GM19025 (cell line): ENCODE measurements around the gene MEAF6.

Source experiments
- ATAC-seq: cut with Tn5 transposase; IDR thresholded peaks from one replicate; pipeline ENCODE4 v1.9.1; 2021; ENCODE audit warnings: mild to moderate bottlenecking, low read depth, moderate library complexity; ENCODE audit not compliant: unreplicated experiment

Gene MEAF6

DNA sequence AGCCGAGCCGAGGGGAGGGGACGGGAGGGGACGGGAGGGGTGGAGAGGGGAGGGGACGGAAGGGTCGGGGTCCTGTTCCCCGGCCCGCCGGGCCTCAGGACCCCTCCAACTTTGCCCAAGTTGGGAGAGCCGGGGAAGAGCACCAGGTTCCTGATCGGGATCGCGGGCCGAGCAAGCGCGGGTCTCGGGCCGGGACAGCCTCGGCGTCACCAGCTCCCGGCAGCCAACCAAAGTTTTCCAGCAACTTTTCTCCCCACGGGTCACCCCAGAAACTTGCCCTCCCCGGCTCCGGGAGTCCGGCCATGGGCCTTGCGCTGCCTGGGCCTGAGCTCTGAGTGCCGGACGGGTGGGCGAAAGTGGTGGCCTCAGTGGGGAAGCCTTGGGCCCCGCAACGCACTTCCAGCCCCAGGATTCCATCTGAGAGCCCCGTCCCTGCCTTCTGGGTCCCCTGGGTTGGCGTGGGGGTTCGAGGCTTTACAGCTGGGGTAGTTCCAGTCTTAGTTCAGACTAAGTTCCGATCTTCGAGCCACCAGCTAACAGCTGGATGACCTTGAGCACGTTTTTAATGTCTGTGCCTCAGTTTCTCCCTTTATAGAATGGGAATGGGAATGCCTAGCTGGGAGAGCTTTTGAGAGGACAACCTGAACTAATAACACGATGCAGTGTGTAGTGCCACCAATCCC is 39.7 kb downstream of the MEAF6 start:
- no peak for ATAC-seq

DNA sequence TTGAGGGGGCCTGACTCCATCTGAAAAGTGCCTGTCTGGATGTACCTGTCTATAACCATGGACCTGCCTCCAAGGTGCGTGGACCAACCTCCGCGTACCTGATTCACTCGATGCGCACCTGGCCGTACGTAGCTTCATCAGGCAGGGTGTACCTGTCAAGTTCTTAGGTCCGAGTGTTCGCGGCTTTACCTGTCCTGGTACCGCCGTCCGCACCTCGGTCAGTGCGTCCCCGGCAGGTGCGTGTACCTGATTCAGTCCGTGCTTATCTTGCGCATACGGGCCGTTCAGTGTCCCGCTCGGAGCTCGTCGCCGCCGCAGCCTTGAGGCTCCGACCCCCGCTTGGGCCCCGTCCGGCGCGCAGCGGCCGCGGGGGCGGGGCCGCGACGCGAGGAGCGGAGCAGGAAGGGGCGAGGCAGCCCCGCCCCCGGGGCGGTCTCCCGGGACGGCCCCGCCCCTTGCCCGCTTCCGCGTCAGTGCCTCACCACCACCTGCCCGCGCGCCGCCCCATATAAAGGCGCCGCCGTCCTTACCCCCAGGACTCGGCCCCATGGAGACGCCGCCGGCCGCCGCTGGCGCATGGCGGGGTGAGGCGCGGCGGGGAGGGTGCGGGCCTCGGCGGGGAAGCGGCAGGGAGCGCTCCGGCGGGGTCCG is 40.4 kb downstream of the MEAF6 start, which contains the start of gene ZC3H12A:
Gene ZC3H12A, plus strand, starts transcription at position 535 of the 651 bp plus-strand sequence. CDS start 917 bp downstream, outside the sequence.
- ATAC-seq: peak; percentile 57

DNA sequence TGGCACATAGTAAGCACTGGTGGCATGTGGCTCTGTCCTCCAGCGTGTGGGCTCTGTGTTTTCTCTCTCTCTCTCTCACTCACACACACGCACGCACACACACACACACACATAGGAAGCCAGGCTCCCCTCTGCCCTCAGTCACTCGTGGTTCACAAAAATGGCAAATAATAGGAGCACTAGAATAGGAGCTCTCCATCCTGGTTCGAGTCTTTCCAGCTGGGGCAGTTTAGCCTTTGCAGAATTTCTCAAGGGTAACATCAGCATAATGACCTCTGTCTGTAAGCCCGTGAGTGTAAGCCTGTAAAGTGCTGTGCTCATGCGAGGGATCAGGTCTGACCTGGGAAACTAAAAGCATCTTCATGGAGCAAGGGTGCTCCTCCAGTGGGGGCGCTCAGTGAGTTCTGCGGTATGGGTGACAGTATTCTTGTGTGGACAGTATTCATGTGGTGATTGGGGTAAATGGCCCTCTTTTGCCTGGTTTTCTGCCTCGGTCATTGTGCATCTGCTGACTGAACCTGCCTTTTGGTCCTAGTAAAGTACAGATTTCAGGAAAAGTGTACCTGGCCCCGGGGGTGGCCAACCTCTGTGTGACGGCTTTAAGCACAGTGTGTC is 41.0 kb downstream of the MEAF6 start:
- no peak for ATAC-seq

DNA sequence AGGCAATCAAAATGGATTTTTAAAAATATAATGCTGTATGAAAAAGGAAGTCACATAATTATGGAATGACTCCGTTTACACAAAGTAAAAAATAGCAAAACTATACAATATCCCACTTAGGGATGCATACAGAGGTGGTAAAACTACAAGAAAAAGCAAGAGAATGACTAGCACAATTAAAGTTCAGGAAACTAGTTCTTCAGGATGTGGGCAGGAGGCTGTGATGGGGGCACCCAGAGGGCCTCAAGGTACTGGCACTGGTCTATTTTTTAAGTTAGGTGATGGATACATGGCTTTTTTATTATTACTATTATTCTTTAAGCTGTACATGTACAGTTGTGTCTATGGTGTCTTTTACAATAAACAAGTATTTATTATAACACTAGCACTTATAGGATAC is 41.6 kb downstream of the MEAF6 start:
- no peak for ATAC-seq

DNA sequence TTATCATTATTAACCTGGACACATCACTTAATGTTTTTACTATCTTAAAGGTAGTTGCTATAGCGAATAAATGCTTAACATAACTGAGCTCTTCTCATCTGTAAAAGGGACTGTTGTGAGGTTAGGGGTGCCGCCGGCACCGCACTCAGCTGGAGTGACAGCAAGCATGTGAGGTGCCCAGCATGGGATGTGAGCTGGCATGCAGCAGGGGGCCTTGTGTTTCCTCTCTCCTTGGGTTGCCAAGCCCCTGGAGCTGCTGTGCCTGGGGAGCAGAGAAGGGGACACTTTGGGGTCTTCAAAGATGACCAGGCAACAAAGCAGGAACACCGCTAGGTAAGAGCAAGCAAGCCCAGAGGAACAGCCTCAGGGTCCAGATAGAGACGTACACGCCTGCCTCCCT is 42.3 kb downstream of the MEAF6 start:
- no peak for ATAC-seq

DNA sequence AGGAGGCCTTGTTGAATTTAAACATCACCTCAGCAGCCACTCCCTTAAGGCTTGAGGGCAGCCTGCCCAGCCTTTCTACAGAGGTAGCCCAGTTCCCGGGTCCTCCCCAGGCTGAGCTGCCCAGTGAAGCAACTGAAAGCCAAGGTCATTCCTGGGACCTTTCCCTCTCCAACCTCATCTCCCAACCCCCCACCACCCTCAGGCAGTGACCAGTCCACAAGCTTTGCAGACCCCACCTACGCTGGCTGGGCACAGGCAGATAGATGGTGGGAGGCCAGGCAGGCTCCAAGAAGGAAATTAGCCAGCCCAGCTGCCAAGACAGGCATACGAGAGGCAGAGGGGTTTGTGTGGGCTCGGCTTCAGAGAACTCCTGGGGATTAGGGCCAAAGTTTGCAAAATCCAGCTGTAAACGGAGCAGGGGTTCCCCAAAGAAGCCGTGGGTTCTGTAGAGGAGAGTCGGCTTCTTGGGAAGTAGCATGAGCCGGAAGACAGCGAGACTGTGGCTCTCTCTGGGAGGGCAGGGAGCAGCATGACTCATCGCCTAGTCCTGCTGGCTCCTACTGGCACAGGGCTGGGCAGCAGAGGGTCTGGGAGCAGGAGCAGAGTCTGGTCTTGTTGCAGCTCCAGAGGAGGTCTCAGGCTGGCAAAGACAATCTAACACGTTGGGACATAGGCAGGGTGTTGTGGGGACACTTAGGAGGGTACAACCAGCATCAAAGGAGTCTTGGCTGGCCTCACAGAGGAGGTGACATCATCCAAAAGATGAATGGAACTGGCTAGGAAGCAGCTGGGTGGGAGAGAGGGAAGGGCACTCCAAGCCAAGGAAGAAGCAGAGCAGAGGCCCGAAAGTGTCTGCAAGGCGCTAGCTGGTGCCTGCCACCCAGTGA is 43.0 kb downstream of the MEAF6 start:
- no peak for ATAC-seq

DNA sequence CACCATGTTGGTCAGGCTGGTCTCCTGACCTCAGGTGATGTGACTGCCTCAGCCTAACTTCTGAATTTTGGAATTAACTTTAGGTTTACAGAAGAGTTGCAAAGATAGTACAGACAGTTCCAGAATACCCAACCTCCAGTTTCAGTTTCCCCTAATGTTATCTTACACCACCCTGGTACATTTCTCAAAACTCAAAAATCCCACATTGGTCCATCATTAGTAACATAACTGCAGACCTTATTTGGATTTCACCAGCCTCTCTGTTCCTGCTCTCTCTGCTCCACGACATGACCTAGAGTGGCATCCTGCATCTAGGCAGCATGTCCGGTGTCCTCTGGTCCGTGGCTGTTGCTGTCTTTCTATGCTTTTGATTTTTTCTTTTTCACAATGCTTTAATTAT is 45.2 kb downstream of the MEAF6 start:
- no peak for ATAC-seq

DNA sequence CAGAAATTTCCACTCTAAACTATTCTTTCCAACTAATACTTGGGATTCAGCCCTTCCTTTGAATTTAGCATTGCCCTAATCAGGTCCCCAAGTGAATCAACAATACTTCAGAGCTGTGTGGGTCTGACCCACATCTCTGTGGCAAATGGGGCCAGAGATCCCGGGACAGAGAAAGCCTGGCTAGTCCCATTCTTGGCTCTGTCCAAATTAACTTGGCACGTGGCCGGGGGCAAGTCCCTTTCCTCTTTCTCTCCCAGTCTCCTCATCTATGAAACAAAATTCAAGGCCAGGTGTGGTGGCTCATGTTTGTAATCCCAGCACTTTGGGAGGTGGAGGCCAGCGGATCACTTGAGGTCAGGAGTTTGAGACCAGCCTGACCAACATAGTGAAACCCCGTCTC is 46.5 kb downstream of the MEAF6 start:
- no peak for ATAC-seq

DNA sequence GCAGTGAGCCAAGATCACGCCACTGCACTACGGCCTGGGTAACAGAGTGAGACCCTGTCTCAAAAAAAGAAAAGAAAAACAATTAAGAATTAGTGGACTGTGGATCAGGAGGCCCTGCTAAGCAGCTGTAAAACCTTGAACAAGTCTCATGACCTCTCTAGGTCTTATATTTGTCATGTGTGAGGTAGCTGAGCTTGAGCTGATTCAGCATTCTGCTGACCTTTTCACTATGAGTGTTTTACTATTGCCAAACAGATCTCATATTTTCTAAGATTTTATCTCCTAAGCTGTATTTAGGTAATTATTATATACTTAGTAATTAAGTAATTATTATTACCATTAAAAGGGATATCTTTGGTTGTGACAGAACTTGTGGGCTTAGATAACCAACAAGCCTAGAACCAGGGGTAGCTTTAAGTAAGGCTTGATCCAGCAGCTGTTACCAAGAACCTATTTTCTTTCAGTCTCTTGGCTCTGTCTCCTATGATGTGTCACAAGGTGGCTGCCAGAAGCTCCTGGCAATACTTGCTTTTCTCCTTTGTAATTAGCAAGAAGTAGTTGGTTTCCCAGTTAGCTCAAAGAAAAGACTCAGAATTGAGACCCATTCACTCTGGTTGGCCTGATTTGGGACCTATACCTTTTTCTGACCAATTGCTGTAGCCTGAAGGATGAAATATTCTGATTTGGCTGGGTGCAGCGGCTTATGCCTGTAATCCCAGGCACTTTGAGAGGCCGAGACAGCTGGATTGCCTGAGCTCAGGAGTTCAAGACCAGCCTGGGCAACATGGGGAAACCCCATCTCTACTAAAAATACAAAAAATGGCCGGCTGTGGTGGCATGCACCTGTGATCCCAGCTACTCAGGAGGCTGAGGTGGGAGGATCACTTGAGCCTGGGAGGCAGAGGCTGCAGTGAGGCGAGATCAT is 48.7 kb downstream of the MEAF6 start:
- no peak for ATAC-seq

DNA sequence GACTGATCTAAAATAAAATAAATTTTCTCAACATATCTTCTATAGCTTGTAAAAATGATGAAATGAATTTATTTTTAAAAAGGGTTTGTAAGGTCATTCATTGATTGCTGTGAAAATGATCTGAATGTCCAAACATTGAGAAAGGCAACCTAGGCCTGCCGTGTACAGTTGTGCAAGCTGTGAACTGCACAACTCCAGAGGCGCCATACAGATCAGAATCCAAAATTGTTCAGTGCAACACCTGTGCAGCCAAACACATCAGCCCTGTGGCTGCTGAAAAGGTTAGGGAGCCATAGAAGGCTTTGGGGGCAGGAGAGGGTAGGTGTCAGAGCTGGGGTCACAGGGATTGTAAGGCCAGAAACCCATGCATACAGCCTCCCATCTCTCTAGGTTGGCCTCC is 50.1 kb downstream of the MEAF6 start:
- ATAC-seq: no peak

DNA sequence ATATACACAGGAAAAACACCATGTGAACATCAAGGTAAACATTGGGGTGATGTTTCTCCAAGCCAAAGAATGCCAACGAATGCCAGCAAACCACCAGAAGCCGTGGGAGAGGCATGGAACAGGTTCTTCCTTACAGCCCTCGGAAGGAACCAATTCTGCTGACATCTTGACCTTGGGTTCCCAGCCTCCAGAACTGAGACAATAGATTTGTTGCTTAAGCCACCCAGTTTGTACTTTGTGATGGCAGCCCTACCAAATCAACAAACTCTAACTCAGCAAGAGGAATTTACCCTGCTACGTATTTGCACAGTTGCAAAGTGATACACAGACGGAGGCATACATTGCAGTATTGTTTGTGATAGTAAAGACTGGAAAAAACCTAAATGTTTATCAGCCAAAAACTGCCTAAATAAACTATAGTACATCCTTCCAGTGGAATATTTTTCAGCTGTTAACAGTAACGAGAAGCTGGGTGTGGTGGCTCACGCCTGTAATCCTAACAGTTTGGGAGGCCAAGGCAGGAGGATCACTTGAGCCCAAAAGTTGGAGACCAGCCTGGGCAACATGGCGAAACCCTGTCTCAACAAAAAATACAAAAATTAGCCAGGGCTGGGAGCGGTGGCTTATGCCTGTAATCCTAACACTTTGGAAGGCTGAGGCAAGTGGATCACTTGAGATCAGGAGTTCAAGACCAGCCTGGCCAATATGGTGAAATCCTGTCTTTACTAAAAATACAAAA is 52.7 kb downstream of the MEAF6 start:
- no peak for ATAC-seq

DNA sequence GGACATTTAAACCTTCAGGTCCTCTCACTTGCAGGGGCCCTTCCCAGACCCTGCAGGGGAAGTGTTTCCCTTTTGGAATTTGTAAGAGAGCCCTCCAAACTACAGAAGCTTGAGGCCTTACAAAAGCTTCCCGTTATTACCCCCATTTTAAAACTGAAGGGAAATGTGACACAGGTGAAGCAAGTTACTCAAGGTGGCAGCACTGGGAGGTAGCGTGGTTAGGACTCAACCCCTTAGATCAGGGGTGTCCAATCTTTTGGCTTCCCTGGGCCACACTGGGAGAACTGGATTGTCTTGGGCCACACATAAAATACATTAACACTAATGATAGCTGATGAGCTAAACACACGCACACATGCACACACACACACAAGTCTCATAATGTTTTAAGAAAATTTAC is 56.0 kb downstream of the MEAF6 start:
- ATAC-seq: no peak

DNA sequence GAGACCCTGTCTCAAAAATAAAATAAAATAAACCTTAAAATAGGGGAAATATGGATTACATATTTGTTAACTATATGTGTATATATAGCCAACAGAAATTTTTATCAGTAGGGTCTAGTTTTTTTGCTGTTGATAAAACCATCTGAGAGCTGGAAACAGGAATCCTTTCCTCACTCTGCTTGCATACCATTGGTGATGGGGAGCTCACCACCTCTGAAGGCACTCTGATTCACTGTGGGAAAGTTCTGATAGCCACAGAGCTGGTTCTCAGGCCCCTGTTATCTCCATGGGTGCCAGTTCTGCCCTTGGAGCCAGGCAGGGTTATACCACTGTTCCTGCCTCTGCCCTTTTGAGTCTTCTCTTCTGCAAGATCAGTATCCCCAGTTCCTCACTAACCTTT is 58.0 kb downstream of the MEAF6 start:
- ATAC-seq: no peak

DNA sequence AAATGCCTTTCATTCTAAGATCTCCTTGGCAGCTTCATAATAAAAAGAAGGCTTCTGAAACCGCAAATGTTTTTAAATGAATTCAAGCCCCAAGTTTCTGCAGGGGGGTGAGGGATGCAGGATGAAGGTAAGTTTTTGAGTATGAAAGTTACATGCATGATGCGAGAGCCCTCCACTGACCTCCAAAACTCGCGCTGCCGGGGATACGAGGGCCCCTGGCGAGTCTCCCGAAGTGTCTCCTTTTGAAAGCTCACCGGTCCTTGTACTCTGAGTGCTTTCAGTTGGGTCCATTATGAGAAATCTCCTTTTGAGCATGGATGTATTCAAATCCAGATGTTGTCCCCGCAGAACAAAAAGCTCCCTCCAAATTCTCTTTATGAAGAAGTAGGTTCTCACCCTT is 59.0 kb downstream of the MEAF6 start:
- no peak for ATAC-seq

DNA sequence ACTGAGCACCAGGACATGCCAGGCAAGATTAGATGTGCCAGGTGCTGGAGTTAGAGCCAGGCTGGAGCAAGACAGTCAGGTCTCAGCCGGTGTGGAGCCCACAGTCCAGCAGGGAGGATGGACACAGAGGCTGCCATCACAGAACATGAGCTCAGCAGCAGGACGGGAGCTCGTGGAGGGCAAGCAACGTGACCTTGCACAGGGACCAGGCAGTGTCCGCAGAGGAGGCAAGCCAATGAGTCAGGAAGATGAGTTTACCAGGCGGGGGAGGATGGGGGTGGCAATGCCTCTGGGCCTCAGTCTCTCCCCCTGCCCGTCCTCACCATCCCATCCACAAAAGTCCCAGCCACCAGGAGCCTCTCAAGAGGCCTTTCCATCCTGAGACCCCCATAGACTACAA is 60.9 kb downstream of the MEAF6 start:
- no peak for ATAC-seq

DNA sequence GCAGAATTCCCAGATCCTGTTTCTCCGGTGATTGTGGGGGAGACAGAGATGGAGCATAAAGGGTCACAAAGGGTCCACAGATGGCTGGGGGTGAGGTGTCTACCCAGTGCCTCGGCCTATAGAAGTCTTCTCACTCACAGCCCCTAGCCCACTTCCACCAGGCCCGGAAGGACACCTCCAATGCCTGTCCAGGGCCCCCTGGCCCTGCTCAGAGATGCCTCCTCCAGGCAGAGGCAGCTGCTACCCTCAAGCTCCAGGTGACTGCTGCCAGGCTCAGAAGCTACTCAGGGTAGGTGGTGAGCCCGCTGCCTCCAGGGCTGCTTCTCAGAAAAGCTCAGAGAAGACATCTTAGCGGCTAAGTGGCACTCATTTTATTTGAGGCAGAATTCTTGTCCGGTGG is 62.1 kb downstream of the MEAF6 start:
- ATAC-seq: no peak

DNA sequence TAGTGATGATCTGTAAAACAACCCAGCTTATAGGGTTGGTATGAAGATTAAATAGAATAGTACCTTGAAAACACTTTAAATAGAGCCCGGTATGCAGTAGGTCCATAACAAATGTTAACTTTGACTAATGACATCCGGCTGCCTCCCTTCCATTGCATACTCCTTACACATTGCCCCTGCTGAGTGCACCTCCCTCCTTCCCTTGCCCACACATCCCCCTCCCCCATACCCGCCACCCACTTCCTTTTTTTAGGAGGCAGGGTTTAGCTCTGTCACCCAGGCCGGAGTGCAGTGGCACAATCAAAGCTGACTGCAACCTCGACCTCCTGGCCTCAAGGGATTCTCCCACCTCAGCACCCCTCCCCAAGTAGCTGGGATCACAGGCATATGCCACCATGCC is 64.6 kb downstream of the MEAF6 start:
- no peak for ATAC-seq

DNA sequence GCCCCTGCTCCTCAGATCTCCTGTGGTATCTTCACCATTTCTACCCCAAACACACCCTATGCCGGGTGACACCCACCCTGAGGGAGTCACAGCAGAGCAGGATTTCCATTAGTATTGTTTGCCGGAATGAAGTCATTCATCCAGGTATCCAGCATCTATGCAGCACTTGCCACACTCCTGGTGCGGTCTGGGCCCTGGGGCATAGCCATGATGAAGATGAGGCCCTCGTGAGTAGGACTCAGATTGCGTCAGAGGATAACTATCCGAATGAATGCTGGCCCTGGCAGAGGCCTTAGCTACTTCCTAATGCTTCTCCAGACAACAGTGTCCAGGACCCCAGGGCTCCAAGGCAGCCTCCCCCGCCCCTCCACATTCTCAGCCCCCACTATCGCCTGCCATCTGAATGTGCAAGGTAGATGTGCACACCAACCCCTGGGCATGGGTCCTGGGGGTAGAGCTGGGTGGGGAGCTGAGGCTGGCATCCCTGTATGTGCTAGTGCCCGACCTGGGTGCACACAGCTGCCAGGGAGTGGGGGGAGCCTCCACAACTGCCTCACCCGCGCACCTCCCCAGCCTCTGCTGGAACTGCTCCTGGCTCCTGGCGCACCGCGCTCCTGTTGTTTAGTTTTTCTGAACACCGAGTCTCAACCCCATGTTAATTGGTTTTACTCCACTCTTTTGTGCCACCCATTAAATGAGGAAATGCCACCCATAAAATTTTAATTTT is 65.7 kb downstream of the MEAF6 start:
- ATAC-seq: no peak

DNA sequence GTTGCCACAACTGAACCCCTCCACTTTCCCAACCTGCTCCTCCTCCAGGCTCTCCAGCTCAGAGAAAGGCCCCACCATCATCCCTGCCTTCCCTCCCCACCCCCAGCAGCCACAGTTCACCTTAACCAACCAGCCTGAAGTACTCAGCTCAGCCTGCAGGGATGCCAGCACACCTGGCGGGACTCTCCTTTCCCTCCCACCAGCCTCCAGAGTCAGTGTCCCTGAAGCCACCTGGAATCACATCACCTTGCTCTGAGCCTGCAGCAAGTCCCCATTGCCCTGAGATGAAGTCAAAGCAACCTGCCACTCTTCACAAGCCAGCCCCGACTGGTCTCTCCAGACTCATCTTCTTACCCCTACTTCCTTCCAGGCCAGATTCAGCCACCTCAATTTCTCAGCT is 66.4 kb downstream of the MEAF6 start:
- ATAC-seq: no peak
